ENCODE data around the gene MAP3K12. TPM values are rescaled to one million over a fixed set of nuclear protein-coding genes. Genes with fewer than 3 reads are reported as not detected.

MAP3K12 gene
- polyA plus RNA-seq, 3 donors: 1.7 to 31.4 (median 2.0) TPM

DNA sequence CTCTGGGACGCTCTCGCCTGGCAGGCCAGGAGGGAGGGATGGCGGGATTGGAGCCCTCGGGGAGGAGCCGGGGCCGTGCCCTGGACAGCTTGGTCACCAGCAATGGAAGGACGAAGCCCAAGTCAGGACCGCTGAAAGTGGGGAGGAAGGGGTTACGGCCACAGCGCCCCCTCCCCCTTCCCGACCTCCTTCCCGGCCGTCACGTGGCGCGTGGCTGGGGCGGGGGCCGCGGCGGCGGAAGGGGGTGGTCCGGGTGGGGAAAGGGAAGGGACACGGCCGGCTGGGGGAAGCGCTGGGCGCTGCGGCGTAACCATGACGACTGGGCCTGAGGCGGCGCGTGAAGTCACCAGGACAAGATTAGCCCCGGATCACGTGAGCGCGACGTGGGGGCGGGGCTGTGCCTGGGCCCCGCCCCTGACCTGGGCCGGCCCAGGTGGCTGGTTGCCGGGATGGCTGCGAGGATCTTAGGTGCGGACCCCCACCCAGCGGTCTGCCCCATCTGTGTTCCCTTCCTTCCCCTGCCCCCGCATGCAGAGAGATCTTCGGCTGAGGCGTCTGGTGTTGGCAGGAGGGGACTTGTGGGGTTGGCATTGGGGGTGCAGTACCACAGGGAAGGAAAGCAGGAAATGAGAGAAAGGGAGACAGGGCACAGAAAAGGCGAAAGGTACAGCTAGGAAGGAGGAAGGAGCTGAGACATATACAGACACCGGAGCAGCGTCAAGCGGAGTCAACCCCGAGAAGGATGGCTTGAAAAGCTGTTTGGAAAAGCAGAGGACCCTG lies 6.2 kb downstream of the MAP3K12 start:
- peaks cover 0 to 2% of the 10 kb centered on the region in 2 donors for H3K36me3 ChIP-seq (replicated peaks in 1 of 2; ENCODE audit: control insufficient read depth in 1 of 2, insufficient read depth in 2 of 2, low read length in 2 of 2)
- Mint-ChIP-seq H3K27ac (peak overlapping the region; percentile 80 to 93 (median 88)), H3K9me3 (no peaks in the 10 kb centered on the region), H3K36me3 (no peaks in the 10 kb centered on the region), H3K4me1 (peaks cover 39% of the 10 kb centered on the region), H3K27me3 (ENCODE audit: low read depth in 3 of 3) (peaks cover 0 to 2% (median 0%) of the 10 kb centered on the region in 3 donors), H3K4me3 (peak overlapping the region; percentile 82 to 95)
- peak overlapping the region; percentile 3 to 48 for H3K27ac ChIP-seq (ENCODE audit: low read depth in 1 of 2, low read length in 2 of 2)
- 0% methylated on average over 19 of the region's 52 CpGs for WGBS (ENCODE audit: insufficient coverage)
- H3K27me3 ChIP-seq (ENCODE audit: control insufficient read depth in 2 of 2, insufficient read depth in 2 of 2, low read length in 2 of 2): no peaks in the 10 kb centered on the region
- no peaks in the 10 kb centered on the region for H4K20me1 ChIP-seq (ENCODE audit: insufficient read depth, low read length)
- peak overlapping the region; percentile 82 for H3K4me2 ChIP-seq (replicated peaks; ENCODE audit: extremely low read depth, low read length, poor library complexity, severe bottlenecking)
- peaks cover 35 to 36% of the 10 kb centered on the region in 2 donors for H3K4me1 ChIP-seq (ENCODE audit: control insufficient read depth in 1 of 2, insufficient read depth in 2 of 2, low read length in 2 of 2)
- H3K4me3 ChIP-seq (replicated peaks in 1 of 3; ENCODE audit: low read depth in 2 of 3, low read length in 3 of 3): peak overlapping the region; percentile 36 to 77 (median 39)
- intact Hi-C loops (cut with micrococcal nuclease): no loop called here
- H2AFZ ChIP-seq (ENCODE audit: insufficient read depth, low read depth, low read length, poor library complexity, severe bottlenecking): peak overlapping the region; percentile 68
- peak; percentile 79 to 89 (median 88) for DNase-seq
- TF ChIP-seq, protein P1, sequence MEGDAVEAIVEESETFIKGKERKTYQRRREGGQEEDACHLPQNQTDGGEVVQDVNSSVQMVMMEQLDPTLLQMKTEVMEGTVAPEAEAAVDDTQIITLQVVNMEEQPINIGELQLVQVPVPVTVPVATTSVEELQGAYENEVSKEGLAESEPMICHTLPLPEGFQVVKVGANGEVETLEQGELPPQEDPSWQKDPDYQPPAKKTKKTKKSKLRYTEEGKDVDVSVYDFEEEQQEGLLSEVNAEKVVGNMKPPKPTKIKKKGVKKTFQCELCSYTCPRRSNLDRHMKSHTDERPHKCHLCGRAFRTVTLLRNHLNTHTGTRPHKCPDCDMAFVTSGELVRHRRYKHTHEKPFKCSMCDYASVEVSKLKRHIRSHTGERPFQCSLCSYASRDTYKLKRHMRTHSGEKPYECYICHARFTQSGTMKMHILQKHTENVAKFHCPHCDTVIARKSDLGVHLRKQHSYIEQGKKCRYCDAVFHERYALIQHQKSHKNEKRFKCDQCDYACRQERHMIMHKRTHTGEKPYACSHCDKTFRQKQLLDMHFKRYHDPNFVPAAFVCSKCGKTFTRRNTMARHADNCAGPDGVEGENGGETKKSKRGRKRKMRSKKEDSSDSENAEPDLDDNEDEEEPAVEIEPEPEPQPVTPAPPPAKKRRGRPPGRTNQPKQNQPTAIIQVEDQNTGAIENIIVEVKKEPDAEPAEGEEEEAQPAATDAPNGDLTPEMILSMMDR (IDR thresholded peaks at IDR 0.05): no peak
- H3K9ac ChIP-seq (ENCODE audit: insufficient read depth, low read length, poor library complexity, severe bottlenecking): peak overlapping the region; percentile 36
- no peaks in the 10 kb centered on the region for H3K9me3 ChIP-seq (replicated peaks in 1 of 2; ENCODE audit: control insufficient read depth in 1 of 2, insufficient read depth in 1 of 2, low read length in 2 of 2)
- H3K79me2 ChIP-seq (ENCODE audit: insufficient read depth, low read length): peaks cover 6% of the 10 kb centered on the region

DNA sequence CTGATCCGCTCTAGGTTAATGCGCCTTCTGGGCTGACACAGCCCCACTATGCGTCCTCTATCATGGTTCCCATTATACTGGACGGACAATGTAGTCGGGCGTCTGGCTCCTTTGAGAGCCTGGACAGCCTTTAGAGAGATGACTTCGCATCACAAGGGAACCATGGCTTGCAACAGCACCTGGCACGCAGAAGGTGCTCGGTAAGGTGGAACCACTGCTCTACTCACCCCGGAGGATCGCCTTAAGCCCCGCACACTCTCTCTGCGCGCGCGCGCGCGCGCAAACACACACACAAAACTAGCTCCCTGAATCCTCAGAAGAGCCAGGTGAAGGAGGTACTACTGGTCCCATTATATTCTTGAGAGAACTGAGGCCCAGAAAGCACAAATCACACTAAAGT lies 7.1 kb downstream of the MAP3K12 start:
- peaks cover 34 to 36% of the 10 kb centered on the region in 2 donors for H3K4me1 ChIP-seq (ENCODE audit: control insufficient read depth in 1 of 2, insufficient read depth in 2 of 2, low read length in 2 of 2)
- 67% methylated on average over 12 of the region's 20 CpGs for WGBS (ENCODE audit: insufficient coverage)
- H3K9me3 ChIP-seq (replicated peaks in 1 of 2; ENCODE audit: control insufficient read depth in 1 of 2, insufficient read depth in 1 of 2, low read length in 2 of 2): no peaks in the 10 kb centered on the region
- H2AFZ ChIP-seq (ENCODE audit: insufficient read depth, low read depth, low read length, poor library complexity, severe bottlenecking): peak overlapping the region; percentile 68
- peaks cover 0 to 10% of the 10 kb centered on the region in 2 donors for H3K36me3 ChIP-seq (replicated peaks in 1 of 2; ENCODE audit: control insufficient read depth in 1 of 2, insufficient read depth in 2 of 2, low read length in 2 of 2)
- no peaks in the 10 kb centered on the region for H3K27me3 ChIP-seq (ENCODE audit: control insufficient read depth in 2 of 2, insufficient read depth in 2 of 2, low read length in 2 of 2)
- H3K27ac ChIP-seq (ENCODE audit: low read depth in 1 of 2, low read length in 2 of 2): no peak overlapping the region
- Mint-ChIP-seq H3K27me3 (ENCODE audit: low read depth in 3 of 3) (peaks cover 0 to 2% (median 0%) of the 10 kb centered on the region in 3 donors), H3K4me3 (peak overlapping the region; percentile 82 to 95), H3K9me3 (no peaks in the 10 kb centered on the region), H3K36me3 (peaks cover 0 to 5% of the 10 kb centered on the region in 2 donors), H3K27ac (peak overlapping the region in 6 of 7 donors; percentile 40 to 86 (median 74)), H3K4me1 (peaks cover 34% of the 10 kb centered on the region)
- intact Hi-C loops (cut with micrococcal nuclease): no loop called here
- H4K20me1 ChIP-seq (ENCODE audit: insufficient read depth, low read length): no peaks in the 10 kb centered on the region
- H3K4me3 ChIP-seq (replicated peaks in 1 of 3; ENCODE audit: low read depth in 2 of 3, low read length in 3 of 3): peak overlapping the region in 2 of 3 experiments; percentile 36 to 77
- H3K4me2 ChIP-seq (replicated peaks; ENCODE audit: extremely low read depth, low read length, poor library complexity, severe bottlenecking): peak overlapping the region; percentile 82
- H3K9ac ChIP-seq (ENCODE audit: insufficient read depth, low read length, poor library complexity, severe bottlenecking): peak overlapping the region; percentile 36
- H3K79me2 ChIP-seq (ENCODE audit: insufficient read depth, low read length): peaks cover 2% of the 10 kb centered on the region
- no peak for DNase-seq
- TF ChIP-seq, protein P1 (IDR thresholded peaks at IDR 0.05): no peak
